Measurements from ENCODE around the gene NKAIN1.

The NKAIN1 gene

DNA sequence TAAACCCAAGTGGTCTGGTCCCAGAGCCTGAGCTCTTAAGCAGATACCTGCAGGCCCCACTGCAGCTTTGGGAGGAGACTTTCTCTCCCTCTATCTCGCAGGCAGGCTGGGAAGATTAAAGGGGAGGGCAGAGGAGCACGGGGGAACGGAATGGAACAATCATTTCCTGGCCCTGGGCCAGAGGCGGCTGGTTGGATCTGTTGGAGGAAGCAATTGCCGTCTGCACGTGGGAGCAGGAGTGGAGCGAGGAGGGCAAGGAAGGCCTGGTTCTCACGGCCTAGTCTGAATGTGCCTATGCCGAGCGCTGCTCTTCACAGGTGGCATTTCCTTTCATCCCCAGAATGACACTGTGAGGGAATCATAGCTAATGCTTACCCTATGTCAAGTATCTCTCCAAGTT, 23.7 kb downstream of the NKAIN1 start:
- TF ChIP-seq, protein P1, sequence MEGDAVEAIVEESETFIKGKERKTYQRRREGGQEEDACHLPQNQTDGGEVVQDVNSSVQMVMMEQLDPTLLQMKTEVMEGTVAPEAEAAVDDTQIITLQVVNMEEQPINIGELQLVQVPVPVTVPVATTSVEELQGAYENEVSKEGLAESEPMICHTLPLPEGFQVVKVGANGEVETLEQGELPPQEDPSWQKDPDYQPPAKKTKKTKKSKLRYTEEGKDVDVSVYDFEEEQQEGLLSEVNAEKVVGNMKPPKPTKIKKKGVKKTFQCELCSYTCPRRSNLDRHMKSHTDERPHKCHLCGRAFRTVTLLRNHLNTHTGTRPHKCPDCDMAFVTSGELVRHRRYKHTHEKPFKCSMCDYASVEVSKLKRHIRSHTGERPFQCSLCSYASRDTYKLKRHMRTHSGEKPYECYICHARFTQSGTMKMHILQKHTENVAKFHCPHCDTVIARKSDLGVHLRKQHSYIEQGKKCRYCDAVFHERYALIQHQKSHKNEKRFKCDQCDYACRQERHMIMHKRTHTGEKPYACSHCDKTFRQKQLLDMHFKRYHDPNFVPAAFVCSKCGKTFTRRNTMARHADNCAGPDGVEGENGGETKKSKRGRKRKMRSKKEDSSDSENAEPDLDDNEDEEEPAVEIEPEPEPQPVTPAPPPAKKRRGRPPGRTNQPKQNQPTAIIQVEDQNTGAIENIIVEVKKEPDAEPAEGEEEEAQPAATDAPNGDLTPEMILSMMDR (IDR thresholded peaks at IDR 0.05; ENCODE audit: extremely low read depth, insufficient read depth, missing control alignments): no peak
- DNase-seq (ENCODE audit: low spot score): no peak
- in situ Hi-C loops (cut with MboI; ENCODE audit: low pct_unique_long_range_greater_than_20kb, low sequenced_read_pairs, unreplicated experiment): no loop called here

DNA sequence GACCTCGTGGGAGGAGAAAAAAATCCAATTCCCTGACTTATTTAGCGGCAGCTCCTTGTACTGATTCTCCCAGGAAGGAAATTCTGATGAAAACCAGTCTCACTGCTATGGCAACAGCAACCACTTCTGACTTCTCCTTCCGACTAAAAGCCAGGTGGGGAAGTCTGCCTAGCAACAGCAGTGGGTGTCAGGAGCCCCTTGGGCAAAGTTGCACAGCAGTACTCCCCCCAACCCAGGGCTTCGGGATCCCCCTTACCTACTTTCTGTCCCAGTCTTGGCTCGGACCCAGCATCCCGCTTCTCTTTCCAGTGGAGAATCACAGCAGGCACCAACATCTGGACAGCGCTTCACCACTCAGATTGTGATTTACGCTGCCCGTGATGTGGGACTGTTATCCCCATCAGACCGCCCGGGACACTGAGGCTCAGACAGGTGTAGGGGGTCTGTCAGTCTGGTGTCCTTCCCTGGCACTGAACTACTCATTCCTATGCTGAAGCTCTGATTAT, 24.6 kb downstream of the NKAIN1 start:
- TF ChIP-seq, protein P1 (IDR thresholded peaks at IDR 0.05; ENCODE audit: extremely low read depth, insufficient read depth, missing control alignments): no peak
- in situ Hi-C loops (cut with MboI; ENCODE audit: low pct_unique_long_range_greater_than_20kb, low sequenced_read_pairs, unreplicated experiment): no loop called here
- no peak for DNase-seq (ENCODE audit: low spot score)

DNA sequence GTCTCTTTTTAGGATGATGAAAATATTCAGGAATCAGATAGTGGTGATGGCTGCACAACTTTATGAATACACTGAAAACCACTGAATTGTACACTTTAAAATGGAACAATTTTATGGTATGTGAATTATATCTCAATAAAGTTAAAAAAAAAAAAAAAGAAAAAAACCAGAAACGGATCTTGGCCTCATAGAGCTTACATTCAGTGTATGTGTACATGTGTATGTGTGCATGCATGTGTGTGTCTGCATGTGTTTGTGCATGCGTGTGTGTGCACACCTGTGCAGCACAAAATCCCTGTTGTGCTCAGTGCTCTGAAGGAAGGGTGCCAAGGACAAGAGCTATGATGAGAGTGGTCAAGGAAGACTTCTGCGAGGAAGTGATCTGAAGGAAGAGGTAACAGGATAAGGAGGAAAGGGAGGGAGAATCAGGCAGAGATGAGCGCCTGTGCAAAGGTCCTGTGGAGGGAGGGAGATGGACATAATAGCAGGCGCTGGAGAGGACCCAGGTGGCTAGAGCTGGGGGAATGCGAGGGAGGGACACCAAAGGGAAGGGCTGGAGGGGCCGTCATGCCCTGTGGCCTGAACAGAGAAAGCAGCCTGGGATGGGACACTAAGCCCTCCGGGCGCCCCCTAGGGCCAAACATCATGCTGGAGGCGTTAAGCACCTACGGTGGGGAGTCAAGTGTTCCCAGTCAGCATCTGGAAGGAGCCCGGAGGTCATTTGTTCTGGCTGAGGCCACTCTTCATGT, 25.2 kb downstream of the NKAIN1 start:
- in situ Hi-C loops (cut with MboI; ENCODE audit: low pct_unique_long_range_greater_than_20kb, low sequenced_read_pairs, unreplicated experiment): no loop called here
- DNase-seq (ENCODE audit: low spot score): no peak

DNA sequence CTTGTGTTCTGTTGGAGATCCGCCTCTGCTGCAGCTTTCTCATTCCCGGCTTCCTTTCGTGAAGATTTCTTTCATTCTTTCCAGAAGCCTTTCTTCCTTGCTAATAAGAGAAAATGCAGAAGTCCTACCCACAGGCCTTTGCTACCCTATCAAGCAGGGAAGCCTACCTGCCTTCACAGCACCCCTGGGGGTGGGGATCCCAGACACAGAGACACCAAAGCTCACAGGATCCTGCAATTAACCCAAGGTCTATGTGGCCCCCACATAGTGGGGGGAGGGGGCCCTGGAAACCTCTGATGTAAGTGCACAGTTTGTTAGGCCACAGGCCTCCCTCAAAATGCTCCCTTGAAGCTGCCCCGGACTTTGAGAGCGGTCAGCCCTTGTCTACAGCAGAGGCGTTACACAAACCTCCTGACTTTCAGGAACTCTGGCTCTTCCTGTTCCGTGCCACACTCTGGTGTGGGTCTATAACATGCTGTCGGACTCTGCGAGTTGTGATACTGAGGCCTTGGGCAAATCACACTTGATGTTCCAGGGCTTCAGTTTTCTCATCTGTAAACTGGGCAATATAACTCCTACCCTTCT, 31.2 kb downstream of the NKAIN1 start:
- in situ Hi-C loops (cut with MboI; ENCODE audit: low pct_unique_long_range_greater_than_20kb, low sequenced_read_pairs, unreplicated experiment): no loop called here
- no peak for DNase-seq (ENCODE audit: low spot score)
- TF ChIP-seq, protein P1 (IDR thresholded peaks at IDR 0.05; ENCODE audit: extremely low read depth, insufficient read depth, missing control alignments): no peak

More for the DNA sequence above, 25.2 kb downstream of the NKAIN1 start:
- TF ChIP-seq, protein P1 (IDR thresholded peaks at IDR 0.05; ENCODE audit: extremely low read depth, insufficient read depth, missing control alignments): no peak

DNA sequence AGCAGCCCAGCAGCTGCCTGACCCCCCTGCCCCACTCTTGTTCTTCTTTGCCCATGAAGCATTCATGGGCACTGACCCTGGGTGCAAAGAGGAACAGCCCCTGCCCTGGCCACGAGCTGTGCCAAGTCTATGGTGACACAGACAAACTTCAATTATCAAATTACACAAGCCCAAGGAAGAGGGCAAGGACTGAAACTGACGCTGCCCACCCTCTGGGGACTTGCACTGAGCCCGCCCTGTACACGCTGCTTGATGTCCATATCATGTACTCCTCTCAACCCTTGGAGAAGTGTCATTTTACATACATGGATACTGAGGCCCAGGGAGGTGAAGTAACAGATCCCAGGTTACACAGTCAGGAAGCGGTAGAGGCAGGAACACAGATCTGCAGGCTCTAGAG, 32.1 kb downstream of the NKAIN1 start:
- TF ChIP-seq, protein P1 (IDR thresholded peaks at IDR 0.05; ENCODE audit: extremely low read depth, insufficient read depth, missing control alignments): no peak
- in situ Hi-C loops (cut with MboI; ENCODE audit: low pct_unique_long_range_greater_than_20kb, low sequenced_read_pairs, unreplicated experiment): no loop called here

DNA sequence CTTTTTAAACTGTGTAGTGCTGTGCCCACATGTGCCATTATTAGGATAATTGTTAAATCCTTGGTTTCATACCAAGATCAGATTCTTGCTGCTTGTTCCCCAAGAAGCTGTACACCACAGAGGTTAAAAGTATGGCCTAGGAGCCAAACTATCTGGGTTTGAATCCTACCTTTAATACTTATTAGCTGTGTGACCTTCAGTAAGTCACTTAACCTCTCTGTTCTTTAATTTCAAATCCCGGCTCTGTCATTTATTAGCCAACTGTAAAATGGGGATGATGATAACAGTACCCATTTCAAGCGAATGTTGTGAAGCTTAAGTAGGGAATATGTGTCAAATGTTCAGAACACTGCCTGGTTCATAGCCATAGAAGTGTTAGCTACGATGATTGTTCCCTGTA, 32.6 kb downstream of the NKAIN1 start:
- no peak for DNase-seq (ENCODE audit: low spot score)
- in situ Hi-C loops (cut with MboI; ENCODE audit: low pct_unique_long_range_greater_than_20kb, low sequenced_read_pairs, unreplicated experiment): no loop called here
- TF ChIP-seq, protein P1 (IDR thresholded peaks at IDR 0.05; ENCODE audit: extremely low read depth, insufficient read depth, missing control alignments): no peak

More for the DNA sequence above, 32.1 kb downstream of the NKAIN1 start:
- no peak for DNase-seq (ENCODE audit: low spot score)

All from GM13977 (cell line).